Measurements from ENCODE around the gene IPPK. TPM values are rescaled to one million over a fixed set of nuclear protein-coding genes. Genes with fewer than 3 reads are reported as not detected.

The IPPK gene
- total RNA-seq, 1 experiment from 2014 or later: 15.4 TPM

DNA sequence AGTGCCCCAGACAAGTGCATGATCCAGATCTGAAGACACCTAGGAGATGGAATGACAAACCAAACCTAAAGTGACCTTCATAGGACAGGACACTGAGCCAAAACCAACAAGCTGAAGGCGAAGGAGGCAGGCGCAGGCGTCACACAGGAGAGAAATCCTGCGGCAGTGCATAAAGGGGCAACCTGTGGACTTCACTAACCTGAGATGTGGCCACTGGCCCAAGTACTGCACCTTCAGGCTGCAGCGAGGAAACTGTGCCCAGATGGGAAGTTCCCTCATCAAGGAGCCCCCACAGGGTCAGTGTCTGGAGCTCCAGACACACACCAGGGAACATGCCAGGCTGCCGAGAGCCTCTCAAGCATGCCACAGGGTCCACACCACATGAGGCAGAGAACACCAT lies 3.7 kb downstream of the IPPK start:
- H2AFZ ChIP-seq (ENCODE audit: low read depth, low read length, poor library complexity, severe bottlenecking): no peak overlapping the region
- H3K9me3 ChIP-seq (ENCODE audit: control insufficient read depth in 1 of 2, insufficient read depth in 1 of 2, low read depth in 1 of 2, low read length in 2 of 2): no peaks in the 10 kb centered on the region
- ChIA-PET RAD21 (ENCODE audit: low non-redundant PET in 1 of 2, low total read pairs in 2 of 2, uncharacterized antibody in 2 of 2, unreplicated experiment in 2 of 2) (no interaction called here), CTCF (no interaction called here), POLR2A (no interaction called here)
- no peak overlapping the region for H3K4me3 ChIP-seq (replicated peaks in 1 of 2; ENCODE audit: low read depth in 1 of 2, low read length in 2 of 2)
- no peaks in the 10 kb centered on the region for H3K9me2 ChIP-seq (ENCODE audit: insufficient read depth)
- no peak overlapping the region for H3K9ac ChIP-seq (ENCODE audit: low read length)
- H4K20me1 ChIP-seq (ENCODE audit: insufficient read depth): no peaks in the 10 kb centered on the region
- DNase-seq (ENCODE audit: low read depth, low spot score) (no peak), ATAC-seq (no peak)
- H3K36me3 ChIP-seq (ENCODE audit: control insufficient read depth in 1 of 2, insufficient read depth in 2 of 2, low read length in 2 of 2): peaks cover 3 to 10% of the 10 kb centered on the region in 2 experiments; a peak in 1 of 4 replicates
- intact Hi-C loops (cut with micrococcal nuclease): no loop called here
- no peaks in the 10 kb centered on the region for H3K27me3 ChIP-seq (ENCODE audit: insufficient read depth, low read length)
- H3K4me1 ChIP-seq (ENCODE audit: control insufficient read depth in 1 of 2, insufficient read depth in 2 of 2, low read length in 2 of 2): peaks cover 7 to 10% of the 10 kb centered on the region in 2 experiments; a peak in 3 of 4 replicates
- H3K4me2 ChIP-seq (ENCODE audit: low read length): no peak overlapping the region
- H3K27ac ChIP-seq (ENCODE audit: low read depth, low read length): no peak overlapping the region
- TF ChIP-seq EZH2 (IDR thresholded peaks at IDR 0.05) (no peak), POLR2AphosphoS5 (IDR thresholded peaks at IDR 0.05; ENCODE audit: low read depth, low read length) (no peak), ELF1 (IDR thresholded peaks at IDR 0.05; ENCODE audit: borderline replicate concordance, low read depth) (no peak), JUND (IDR thresholded peaks at IDR 0.05) (no peak), EGR1 (IDR thresholded peaks at IDR 0.05; ENCODE audit: low read depth) (no peak), TCF7L2 (IDR thresholded peaks at IDR 0.05; ENCODE audit: borderline replicate concordance, extremely low read depth, insufficient read depth, insufficient read length) (no peak)
- TF ChIP-seq, protein P1, sequence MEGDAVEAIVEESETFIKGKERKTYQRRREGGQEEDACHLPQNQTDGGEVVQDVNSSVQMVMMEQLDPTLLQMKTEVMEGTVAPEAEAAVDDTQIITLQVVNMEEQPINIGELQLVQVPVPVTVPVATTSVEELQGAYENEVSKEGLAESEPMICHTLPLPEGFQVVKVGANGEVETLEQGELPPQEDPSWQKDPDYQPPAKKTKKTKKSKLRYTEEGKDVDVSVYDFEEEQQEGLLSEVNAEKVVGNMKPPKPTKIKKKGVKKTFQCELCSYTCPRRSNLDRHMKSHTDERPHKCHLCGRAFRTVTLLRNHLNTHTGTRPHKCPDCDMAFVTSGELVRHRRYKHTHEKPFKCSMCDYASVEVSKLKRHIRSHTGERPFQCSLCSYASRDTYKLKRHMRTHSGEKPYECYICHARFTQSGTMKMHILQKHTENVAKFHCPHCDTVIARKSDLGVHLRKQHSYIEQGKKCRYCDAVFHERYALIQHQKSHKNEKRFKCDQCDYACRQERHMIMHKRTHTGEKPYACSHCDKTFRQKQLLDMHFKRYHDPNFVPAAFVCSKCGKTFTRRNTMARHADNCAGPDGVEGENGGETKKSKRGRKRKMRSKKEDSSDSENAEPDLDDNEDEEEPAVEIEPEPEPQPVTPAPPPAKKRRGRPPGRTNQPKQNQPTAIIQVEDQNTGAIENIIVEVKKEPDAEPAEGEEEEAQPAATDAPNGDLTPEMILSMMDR (IDR thresholded peaks at IDR 0.05 in 2 of 3, conservative IDR thresholded peaks at IDR 0.05 in 1 of 3; ENCODE audit: borderline replicate concordance in 1 of 3, insufficient read depth in 1 of 3, low read depth in 2 of 3, low read length in 2 of 3): no peak
- TF ChIP-seq, protein P2, sequence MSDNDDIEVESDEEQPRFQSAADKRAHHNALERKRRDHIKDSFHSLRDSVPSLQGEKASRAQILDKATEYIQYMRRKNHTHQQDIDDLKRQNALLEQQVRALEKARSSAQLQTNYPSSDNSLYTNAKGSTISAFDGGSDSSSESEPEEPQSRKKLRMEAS (IDR thresholded peaks at IDR 0.05): no peak
- no TSS peak for BruUV-seq (replicated peaks)
- peaks cover 95% of the 10 kb centered on the region for H3K79me2 ChIP-seq (ENCODE audit: insufficient read depth, low read length)

DNA sequence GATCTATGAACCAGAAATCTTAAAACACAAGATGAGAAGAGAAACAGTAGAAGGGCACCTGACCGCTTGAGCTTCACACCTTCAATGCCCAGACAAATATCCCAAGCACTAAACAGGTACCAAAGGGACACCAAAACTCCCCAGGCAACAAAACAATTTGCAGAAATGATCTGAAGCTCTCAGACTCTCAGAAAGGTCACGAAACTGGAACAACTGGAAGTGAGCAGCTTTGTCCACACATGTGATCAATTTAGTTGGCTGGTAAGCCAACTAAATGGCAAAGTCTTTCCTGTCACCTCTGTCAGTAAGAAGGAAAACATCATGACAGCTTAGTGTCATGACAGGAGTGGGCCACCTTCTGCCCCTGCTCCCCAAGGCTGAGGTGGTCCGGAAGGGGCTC lies 4.1 kb downstream of the IPPK start:
- POLR2A ChIA-PET: no interaction called here
- Histone ChIP-seq H3K4me2 (ENCODE audit: low read length) (no peak overlapping the region), H3K79me2 (ENCODE audit: insufficient read depth, low read length) (peaks cover 95% of the 10 kb centered on the region), H3K9ac (ENCODE audit: low read length) (no peak overlapping the region), H2AFZ (ENCODE audit: low read depth, low read length, poor library complexity, severe bottlenecking) (no peak overlapping the region), H3K4me3 (replicated peaks in 1 of 2; ENCODE audit: low read depth in 1 of 2, low read length in 2 of 2) (no peak overlapping the region), H4K20me1 (ENCODE audit: insufficient read depth) (no peaks in the 10 kb centered on the region), H3K4me1 (ENCODE audit: control insufficient read depth in 1 of 2, insufficient read depth in 2 of 2, low read length in 2 of 2) (peaks cover 7 to 9% of the 10 kb centered on the region in 2 experiments; a peak in 3 of 4 replicates), H3K27ac (ENCODE audit: low read depth, low read length) (no peak overlapping the region), H3K9me3 (ENCODE audit: control insufficient read depth in 1 of 2, insufficient read depth in 1 of 2, low read depth in 1 of 2, low read length in 2 of 2) (no peaks in the 10 kb centered on the region), H3K36me3 (ENCODE audit: control insufficient read depth in 1 of 2, insufficient read depth in 2 of 2, low read length in 2 of 2) (peaks cover 3 to 10% of the 10 kb centered on the region in 2 experiments; a peak in 1 of 4 replicates), H3K27me3 (ENCODE audit: insufficient read depth, low read length) (no peaks in the 10 kb centered on the region), H3K9me2 (ENCODE audit: insufficient read depth) (no peaks in the 10 kb centered on the region)
- intact Hi-C loops (cut with micrococcal nuclease): no loop called here
- DNase-seq (ENCODE audit: low read depth, low spot score): no peak
- CTCF ChIA-PET: no interaction called here
- RAD21 ChIA-PET (ENCODE audit: low non-redundant PET in 1 of 2, low total read pairs in 2 of 2, uncharacterized antibody in 2 of 2, unreplicated experiment in 2 of 2): no interaction called here
- no TSS peak for BruUV-seq (replicated peaks)
- ATAC-seq: no peak
- TF ChIP-seq ZFX (IDR thresholded peaks at IDR 0.05) (no peak), POLR2A (IDR thresholded peaks at IDR 0.05; ENCODE audit: borderline replicate concordance, extremely low read depth, insufficient read depth, insufficient read length) (no peak), ELF1 (IDR thresholded peaks at IDR 0.05; ENCODE audit: borderline replicate concordance, low read depth) (no peak), CBX3 (IDR thresholded peaks at IDR 0.05; ENCODE audit: low read depth) (no peak), SRF (IDR thresholded peaks at IDR 0.05; ENCODE audit: low read depth) (no peak)
- TF ChIP-seq, protein P3, sequence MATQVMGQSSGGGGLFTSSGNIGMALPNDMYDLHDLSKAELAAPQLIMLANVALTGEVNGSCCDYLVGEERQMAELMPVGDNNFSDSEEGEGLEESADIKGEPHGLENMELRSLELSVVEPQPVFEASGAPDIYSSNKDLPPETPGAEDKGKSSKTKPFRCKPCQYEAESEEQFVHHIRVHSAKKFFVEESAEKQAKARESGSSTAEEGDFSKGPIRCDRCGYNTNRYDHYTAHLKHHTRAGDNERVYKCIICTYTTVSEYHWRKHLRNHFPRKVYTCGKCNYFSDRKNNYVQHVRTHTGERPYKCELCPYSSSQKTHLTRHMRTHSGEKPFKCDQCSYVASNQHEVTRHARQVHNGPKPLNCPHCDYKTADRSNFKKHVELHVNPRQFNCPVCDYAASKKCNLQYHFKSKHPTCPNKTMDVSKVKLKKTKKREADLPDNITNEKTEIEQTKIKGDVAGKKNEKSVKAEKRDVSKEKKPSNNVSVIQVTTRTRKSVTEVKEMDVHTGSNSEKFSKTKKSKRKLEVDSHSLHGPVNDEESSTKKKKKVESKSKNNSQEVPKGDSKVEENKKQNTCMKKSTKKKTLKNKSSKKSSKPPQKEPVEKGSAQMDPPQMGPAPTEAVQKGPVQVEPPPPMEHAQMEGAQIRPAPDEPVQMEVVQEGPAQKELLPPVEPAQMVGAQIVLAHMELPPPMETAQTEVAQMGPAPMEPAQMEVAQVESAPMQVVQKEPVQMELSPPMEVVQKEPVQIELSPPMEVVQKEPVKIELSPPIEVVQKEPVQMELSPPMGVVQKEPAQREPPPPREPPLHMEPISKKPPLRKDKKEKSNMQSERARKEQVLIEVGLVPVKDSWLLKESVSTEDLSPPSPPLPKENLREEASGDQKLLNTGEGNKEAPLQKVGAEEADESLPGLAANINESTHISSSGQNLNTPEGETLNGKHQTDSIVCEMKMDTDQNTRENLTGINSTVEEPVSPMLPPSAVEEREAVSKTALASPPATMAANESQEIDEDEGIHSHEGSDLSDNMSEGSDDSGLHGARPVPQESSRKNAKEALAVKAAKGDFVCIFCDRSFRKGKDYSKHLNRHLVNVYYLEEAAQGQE (IDR thresholded peaks at IDR 0.05; ENCODE audit: low read depth): no peak
- TF ChIP-seq, protein P4, sequence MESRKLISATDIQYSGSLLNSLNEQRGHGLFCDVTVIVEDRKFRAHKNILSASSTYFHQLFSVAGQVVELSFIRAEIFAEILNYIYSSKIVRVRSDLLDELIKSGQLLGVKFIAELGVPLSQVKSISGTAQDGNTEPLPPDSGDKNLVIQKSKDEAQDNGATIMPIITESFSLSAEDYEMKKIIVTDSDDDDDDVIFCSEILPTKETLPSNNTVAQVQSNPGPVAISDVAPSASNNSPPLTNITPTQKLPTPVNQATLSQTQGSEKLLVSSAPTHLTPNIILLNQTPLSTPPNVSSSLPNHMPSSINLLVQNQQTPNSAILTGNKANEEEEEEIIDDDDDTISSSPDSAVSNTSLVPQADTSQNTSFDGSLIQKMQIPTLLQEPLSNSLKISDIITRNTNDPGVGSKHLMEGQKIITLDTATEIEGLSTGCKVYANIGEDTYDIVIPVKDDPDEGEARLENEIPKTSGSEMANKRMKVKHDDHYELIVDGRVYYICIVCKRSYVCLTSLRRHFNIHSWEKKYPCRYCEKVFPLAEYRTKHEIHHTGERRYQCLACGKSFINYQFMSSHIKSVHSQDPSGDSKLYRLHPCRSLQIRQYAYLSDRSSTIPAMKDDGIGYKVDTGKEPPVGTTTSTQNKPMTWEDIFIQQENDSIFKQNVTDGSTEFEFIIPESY (IDR thresholded peaks at IDR 0.05; ENCODE audit: extremely low read depth, insufficient replicate concordance, low read length): no peak

All from HCT116 (cell line).